EL (cell line): ENCODE measurements around the gene GALNTL6.

Source experiments
- DNase-seq: peaks from one replicate; pipeline ENCODE4 v3.0.0-alpha.2; 2016

Gene GALNTL6

GRCh38 chr4:172243551-172243950 lies 430.3 kb downstream of the GALNTL6 start:
- DNase-seq: no peak

- DNase-seq: no peak
Measured at GRCh38 chr4:172245516-172245915, 432.3 kb downstream of the GALNTL6 start.

- no peak for DNase-seq
Measured at GRCh38 chr4:172253409-172253808, 440.2 kb downstream of the GALNTL6 start.

GRCh38 chr4:172256820-172257219 lies 443.6 kb downstream of the GALNTL6 start:
- no peak for DNase-seq

GRCh38 chr4:172270397-172270796 lies 457.2 kb downstream of the GALNTL6 start:
- peak; percentile 0 for DNase-seq

GRCh38 chr4:172287117-172287516 lies 473.9 kb downstream of the GALNTL6 start:
- no peak for DNase-seq

- DNase-seq: no peak
Measured at GRCh38 chr4:172305698-172306097, 492.5 kb downstream of the GALNTL6 start.

- DNase-seq: no peak
Measured at GRCh38 chr4:172308078-172308477, 494.9 kb downstream of the GALNTL6 start.

GRCh38 chr4:172311682-172312081 lies 498.5 kb downstream of the GALNTL6 start:
- no peak for DNase-seq

- no peak for DNase-seq
Measured at GRCh38 chr4:172323288-172323687, 510.1 kb downstream of the GALNTL6 start.

- DNase-seq: no peak
Measured at GRCh38 chr4:172344308-172344938, 531.2 kb downstream of the GALNTL6 start.

- DNase-seq: no peak
Measured at GRCh38 chr4:172348426-172348825, 535.2 kb downstream of the GALNTL6 start.

- no peak for DNase-seq
Measured at GRCh38 chr4:172352356-172352755, 539.2 kb downstream of the GALNTL6 start.

- DNase-seq: no peak
Measured at GRCh38 chr4:172356016-172356415, 542.8 kb downstream of the GALNTL6 start.

GRCh38 chr4:172357006-172357540 lies 543.9 kb downstream of the GALNTL6 start:
- no peak for DNase-seq

- no peak for DNase-seq
Measured at GRCh38 chr4:172362569-172362968, 549.4 kb downstream of the GALNTL6 start.

GRCh38 chr4:172369471-172369959 lies 556.3 kb downstream of the GALNTL6 start:
- no peak for DNase-seq

GRCh38 chr4:172377486-172378140 lies 564.4 kb downstream of the GALNTL6 start:
- DNase-seq: no peak

GRCh38 chr4:172379834-172380233 lies 566.6 kb downstream of the GALNTL6 start:
- no peak for DNase-seq

GRCh38 chr4:172390331-172390730 lies 577.1 kb downstream of the GALNTL6 start:
- no peak for DNase-seq

GRCh38 chr4:172392741-172393140 lies 579.5 kb downstream of the GALNTL6 start:
- no peak for DNase-seq

GRCh38 chr4:172393220-172393619 lies 580.0 kb downstream of the GALNTL6 start:
- no peak for DNase-seq

- DNase-seq: no peak
Measured at GRCh38 chr4:172404676-172405075, 591.5 kb downstream of the GALNTL6 start.

GRCh38 chr4:172410363-172410762 lies 597.2 kb downstream of the GALNTL6 start:
- DNase-seq: no peak
